ENCODE results near the gene MCF2L2.
"Not testable (repeated sequence)": the region's sequence is repeated elsewhere in the genome, so short reads cannot be mapped to it uniquely, and the experiment has no call there.

MCF2L2 gene

GRCh38 chr3:183447206-183448001 is 19.0 kb upstream of the MCF2L2 start:
- in situ Hi-C loops (cut with MboI; ENCODE audit: low sequenced_read_pairs) = no loop called here

DNA sequence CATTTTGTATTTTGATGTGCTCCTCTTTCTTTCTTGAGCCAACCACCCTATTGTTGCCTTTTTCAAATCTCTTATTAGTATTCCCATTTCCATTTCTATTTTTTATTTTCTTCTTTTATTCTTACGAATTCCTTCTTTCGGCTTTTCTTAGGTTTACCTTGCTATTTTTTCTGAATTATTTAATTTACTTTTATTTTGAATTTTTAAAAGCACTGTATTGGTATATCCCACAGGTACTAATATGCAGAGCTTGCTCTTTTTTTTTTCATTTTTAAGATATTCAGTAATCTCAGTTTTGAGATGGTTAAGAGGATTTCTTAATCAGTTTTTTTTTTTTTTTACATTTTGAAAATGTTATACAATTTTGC is 18.4 kb upstream of the MCF2L2 start:
- in situ Hi-C loops (cut with MboI; ENCODE audit: low sequenced_read_pairs) = no loop called here

- in situ Hi-C loops (cut with MboI; ENCODE audit: low sequenced_read_pairs) = no loop called here
These were observed 16.3 kb upstream of the MCF2L2 start for GRCh38 chr3:183444748-183445147.

DNA sequence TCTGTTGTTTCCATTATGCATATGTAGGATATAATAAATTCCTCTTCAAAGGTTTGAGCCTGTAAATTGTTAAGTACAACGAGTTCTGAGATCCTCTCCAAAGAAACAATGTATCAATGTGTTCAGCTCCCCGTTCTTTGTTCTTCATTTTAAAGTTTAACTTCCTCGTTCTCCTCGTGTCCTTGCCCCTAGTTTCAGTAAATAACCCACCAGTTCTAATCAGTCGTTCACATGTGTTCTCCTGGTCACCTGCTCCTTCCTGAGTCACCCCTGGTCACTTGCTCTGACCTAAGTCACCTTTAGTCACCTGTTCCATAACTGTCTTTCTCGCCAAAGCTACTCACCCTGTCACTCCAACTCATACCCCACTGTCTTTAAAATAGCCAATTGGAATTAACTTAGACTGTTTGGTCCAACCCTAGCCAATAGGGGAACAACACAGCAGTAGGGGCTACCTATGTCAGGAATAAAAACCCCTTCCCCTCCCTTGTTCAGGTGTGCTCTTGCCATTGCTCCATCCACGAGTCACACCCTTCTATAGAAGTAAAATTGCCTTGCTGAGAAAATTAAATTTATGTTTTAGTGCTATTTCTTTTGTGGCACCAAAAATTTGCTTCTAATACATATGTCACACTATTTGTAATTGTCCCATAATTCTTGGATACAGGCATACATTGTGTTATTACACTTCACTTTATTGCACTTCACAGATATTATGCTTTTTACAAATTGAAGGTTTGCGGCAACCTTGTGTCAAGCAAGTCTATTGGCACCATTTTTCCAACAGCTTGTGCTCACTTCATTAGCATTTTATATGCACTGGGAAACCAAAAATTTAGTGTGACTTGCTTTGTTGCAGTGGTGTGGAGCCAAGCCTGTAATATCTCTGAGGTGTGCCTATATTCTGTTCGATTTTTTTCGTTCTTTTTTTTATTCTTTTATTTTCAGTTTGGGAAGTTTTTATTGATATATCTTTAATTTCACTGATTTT is 15.3 kb upstream of the MCF2L2 start:
- in situ Hi-C loops (cut with MboI; ENCODE audit: low sequenced_read_pairs) = no loop called here

- in situ Hi-C loops (cut with MboI; ENCODE audit: low sequenced_read_pairs) = no loop called here
These were observed 14.6 kb upstream of the MCF2L2 start for GRCh38 chr3:183442994-183443393.

DNA sequence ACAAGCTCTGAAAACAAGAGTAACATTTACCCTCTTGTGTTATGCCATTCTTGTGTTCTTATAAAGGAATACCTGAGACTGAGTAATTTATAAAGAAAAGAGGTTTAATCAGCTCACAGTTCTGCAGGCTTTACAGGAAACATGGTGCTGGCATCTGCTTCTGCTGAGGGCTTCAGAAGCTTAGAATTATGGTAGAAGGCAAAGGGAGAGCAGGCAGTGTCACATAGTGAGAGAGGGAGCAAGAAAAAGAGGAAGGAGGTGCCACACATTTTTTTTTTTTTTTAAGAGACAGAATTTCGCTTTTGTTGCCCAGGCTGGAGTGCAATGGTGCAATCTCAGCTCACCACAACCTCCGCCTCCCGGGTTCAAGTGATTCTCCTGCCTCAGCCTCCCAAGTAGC is 12.1 kb upstream of the MCF2L2 start:
- in situ Hi-C loops (cut with MboI; ENCODE audit: low sequenced_read_pairs) = not testable (repeated sequence)

DNA sequence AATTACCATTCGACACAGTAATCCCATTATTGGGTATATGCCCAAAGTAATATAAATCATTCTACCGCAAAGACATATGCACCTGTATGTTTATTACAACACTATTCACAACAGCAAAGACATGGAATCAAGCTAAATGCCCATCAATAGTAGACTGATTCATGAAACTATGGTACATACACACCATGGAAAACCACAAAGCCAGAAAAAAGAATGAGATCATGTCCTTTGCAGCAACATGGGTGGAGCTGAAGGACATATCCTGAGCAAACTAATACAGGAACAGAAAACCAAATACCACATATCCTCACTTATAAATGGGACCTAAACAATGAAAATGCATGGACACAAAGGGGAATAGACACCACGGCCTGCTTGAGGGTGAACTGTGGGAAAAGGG is 11.1 kb upstream of the MCF2L2 start:
- in situ Hi-C loops (cut with MboI; ENCODE audit: low sequenced_read_pairs) = no loop called here

DNA sequence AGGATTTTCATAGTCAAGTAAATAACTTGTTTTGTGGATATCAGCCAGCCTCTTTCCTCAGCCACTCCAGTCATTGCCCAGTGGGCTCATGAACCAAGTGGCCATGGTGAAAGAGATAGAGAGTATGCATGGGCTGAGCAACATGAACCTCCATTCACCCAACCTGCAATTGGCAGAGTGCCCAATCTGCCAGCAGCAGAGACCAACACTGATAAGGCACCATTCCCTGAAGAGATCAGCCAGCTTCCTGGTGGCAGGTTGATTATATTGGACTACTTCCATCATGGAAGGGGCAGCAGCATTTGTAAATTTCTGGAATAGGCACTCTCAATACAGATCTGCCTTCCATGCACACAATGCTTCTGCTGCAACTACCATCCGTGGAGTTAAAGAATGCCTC is 10.3 kb upstream of the MCF2L2 start:
- in situ Hi-C loops (cut with MboI; ENCODE audit: low sequenced_read_pairs) = no loop called here

GRCh38 chr3:183437666-183438564 is 9.5 kb upstream of the MCF2L2 start:
- in situ Hi-C loops (cut with MboI; ENCODE audit: low sequenced_read_pairs) = no loop called here

DNA sequence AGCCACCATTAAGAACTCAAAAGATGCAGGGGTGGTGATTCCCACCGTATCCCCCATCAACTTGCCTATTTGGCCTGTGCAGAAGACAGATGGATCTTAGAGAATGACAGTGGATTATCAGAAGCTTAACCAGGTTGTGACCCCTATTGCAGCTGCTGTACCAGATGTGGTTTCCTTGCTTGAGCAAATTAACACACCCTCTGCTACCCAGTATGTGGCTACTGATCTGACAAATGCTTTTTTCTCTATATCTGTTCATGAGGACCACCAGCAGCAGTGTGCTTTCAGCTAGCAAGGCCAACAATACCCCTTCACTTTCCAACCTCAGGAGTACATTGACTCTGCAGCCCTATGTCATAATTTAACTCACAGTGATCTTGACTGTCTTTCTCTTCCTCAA is 8.6 kb upstream of the MCF2L2 start:
- in situ Hi-C loops (cut with MboI; ENCODE audit: low sequenced_read_pairs) = no loop called here

- in situ Hi-C loops (cut with MboI; ENCODE audit: low sequenced_read_pairs) = no loop called here
These were observed 7.2 kb upstream of the MCF2L2 start for GRCh38 chr3:183435661-183436060.

DNA sequence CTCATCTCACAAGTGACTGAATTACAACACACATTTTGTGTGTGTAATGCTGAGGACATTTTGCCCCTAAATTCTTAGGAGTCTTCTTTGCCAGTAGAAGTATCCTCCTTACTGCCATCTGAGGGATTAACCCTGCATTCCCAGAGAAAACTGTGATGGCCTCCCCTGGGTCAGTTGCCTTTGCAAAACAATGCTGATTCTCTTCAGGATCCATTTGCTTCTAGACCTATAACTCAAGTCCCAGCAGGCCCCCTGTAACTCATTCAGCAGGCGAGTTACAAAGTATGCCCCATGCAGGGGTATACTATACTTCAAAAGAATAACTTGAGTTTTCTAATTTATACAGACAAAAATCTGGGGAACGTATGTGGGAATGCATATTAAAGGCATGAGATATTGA is 6.6 kb upstream of the MCF2L2 start:
- in situ Hi-C loops (cut with MboI; ENCODE audit: low sequenced_read_pairs) = no loop called here

DNA sequence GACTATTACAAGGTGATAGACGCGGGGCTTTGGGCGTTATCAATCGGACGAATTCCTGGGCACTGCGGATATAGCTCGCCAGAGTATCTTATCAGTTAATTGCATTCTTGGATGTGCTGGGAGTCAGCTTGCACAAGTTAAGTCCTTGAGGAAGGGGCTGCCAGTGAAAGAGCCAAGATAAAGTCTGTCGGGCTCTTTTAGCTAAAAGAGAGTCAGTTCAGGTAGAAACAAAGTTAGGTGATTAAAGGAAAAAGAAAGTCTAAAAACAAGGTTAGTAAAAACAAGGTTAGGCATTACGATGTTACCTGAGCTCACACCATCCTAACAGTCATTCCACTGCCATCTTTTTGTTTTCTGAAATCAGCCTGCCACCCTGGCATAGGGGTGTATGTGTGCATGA is 6.1 kb upstream of the MCF2L2 start:
- in situ Hi-C loops (cut with MboI; ENCODE audit: low sequenced_read_pairs) = no loop called here

GRCh38 chr3:183430325-183430957 is 2.0 kb upstream of the MCF2L2 start:
- in situ Hi-C loops (cut with MboI; ENCODE audit: low sequenced_read_pairs) = no loop called here

DNA sequence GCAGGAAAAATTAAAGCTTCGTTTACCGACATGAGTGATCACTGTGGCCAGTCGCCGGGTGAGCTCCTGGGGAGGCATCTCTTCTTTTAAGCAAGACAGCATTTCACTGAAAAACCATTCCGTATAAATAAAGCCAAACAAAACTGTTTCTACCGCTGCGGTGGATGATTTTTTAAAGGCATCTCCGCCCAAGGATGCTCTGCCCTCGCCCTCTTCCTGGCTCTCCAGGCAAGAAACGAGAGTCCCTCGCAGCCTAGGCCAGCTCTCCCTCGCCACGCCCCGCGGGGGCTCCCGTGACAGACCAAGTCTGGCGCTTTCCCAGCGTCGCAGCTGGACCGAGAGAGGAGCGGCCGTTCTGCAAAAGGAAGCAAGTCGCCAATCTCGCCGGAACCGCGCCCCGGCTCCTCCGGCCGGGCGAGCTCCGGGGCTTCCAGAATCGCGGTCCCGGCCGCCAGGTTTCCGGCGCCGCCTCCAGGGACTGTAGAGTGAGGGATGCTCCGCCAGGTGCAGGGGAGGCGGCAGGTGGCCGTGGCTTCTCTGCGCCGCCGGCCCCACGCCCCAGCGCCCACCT is 458 bp downstream of the MCF2L2 start:
- in situ Hi-C loops (cut with MboI; ENCODE audit: low sequenced_read_pairs) = no loop called here

DNA sequence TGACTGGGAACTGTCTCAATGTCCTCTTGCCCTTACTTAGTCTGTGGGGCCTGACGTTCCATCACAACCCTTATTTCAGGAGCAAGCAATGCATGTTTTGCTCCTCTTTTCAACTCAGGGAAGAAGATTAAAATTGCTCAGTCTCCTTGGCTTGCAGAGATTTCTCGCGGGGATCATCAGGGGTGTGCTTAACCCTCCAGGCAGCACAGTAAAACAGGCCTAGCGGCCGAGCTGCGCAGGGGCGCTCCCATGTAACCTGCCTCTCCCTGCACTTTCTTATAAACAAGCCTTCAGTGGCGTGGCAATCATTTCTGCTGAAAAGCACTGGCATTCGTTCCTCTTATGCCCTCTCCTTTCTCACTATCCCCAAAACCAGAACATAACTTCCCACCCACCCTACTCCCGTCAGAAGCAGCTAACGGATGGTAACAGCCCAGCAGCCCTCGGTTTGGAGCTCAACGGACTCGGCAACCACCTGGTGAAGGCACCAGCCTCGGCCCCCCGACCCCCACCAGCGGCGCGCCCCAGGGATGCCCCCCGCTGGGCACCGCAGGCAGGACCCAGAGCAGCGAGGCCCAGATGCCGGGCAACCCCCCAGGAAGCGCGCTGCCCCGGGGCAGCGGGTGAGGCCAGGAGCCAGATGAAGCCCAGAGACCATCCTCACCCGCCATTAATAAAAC is 1.1 kb downstream of the MCF2L2 start:
- in situ Hi-C loops (cut with MboI; ENCODE audit: low sequenced_read_pairs) = no loop called here

- in situ Hi-C loops (cut with MboI; ENCODE audit: low sequenced_read_pairs) = not testable (repeated sequence)
These were observed 9.6 kb downstream of the MCF2L2 start for GRCh38 chr3:183418807-183419206.

GRCh38 chr3:183411216-183411922 is 17.1 kb downstream of the MCF2L2 start:
- in situ Hi-C loops (cut with MboI; ENCODE audit: low sequenced_read_pairs) = no loop called here

DNA sequence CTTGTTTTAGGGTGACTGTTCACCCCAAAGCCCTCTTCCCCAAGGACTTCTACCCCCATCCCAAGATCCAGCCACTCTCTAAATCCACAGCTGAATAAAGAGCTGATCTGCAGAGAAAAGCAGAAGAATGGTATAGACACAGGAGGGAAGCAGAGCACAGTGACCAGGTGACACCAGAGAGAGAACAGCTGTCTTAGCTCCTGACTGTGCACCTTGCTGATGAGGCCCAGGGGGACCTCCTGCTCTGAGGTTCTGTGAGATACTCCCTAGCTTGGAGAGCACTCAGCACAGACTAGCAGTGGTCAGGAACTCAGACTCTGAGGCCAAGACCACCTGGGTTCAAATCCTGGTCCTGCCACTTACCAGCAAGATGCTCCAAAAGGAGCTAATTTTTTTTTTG is 17.7 kb downstream of the MCF2L2 start:
- in situ Hi-C loops (cut with MboI; ENCODE audit: low sequenced_read_pairs) = no loop called here

Data from HL-60/S4 treated with phorbol 12-myristate 13-acetate at 8.2 ng/mL for 4 days and 3 days (cell line).